HepG2 (cell line): ENCODE results near the gene MACROH2A1. TPM values are rescaled to one million over a fixed set of nuclear protein-coding genes. Genes with fewer than 3 reads are reported as not detected.

ENCODE experiments used
- ATAC-seq: fragments of 200-7000 bp; cut with Tn5 transposase; 3 replicates; pipeline ENCODE4 v1.9.1; 2020; ENCODE audit warnings: mild to moderate bottlenecking, moderate library complexity
- BruUV-seq: library from RNA; stranded (reverse); fragments of 400-500 nt; replicated peaks from 2 replicates; lab custom pipeline; 2021; lab: Mats Ljungman, UMichigan
- CTCF ChIA-PET: fragments of 300-600 bp; formaldehyde crosslinking; extraction: SDS; loops from one replicate; lab custom pipeline; 2021; ENCODE audit warnings: low total read pairs, inconsistent platforms, low intra/inter-chr PET ratio; lab: Yijun Ruan, JAX
- POLR2A ChIA-PET: fragments of 350-600 bp; sonication (Branson Sonifier 250); formaldehyde crosslinking; loops from one replicate; lab custom pipeline; 2020; ENCODE audit warnings: antibody characterized with exemption, inconsistent platforms; lab: Yijun Ruan, JAX
- DNase-seq: peaks from one replicate; pipeline ENCODE4 v3.0.0-alpha.2; 2015; ENCODE audit warnings: low spot score
- FAIRE-seq: peaks from 3 replicates; lab custom pipeline; 2011; peaks lifted over from hg19 to GRCh38; lab: Jason Lieb, UNC
- H2AFZ ChIP-seq: one replicate; pipeline ENCODE4 v1.6.1; 2011; ENCODE audit warnings: low read length, inconsistent platforms
- H3K27ac ChIP-seq: fragments of 300-600 bp; 3 replicates; pipeline ENCODE4 v1.8.0; 2011; ENCODE audit warnings: mixed run types, mild to moderate bottlenecking, mixed read lengths, low read length, inconsistent platforms; ENCODE audit not compliant: insufficient read depth; ENCODE audit errors: extremely low read length
- H3K27me3 ChIP-seq, 2 experiments: fragments of 200-600 bp in 1 of 2; 2 replicates in 1 of 2; 3 replicates in 1 of 2; pipeline versions ENCODE4 v1.6.0 to v1.8.0; 2011; ENCODE audit warnings: low read length in 2 of 2, mild to moderate bottlenecking in 2 of 2, moderate library complexity in 2 of 2, inconsistent platforms in 1 of 2; ENCODE audit not compliant: insufficient read depth in 2 of 2, control insufficient read depth in 1 of 2
- H3K36me3 ChIP-seq, 2 experiments: fragments of 200-600 bp in 1 of 2; replicated peaks in 1 of 2; 2 replicates in 1 of 2; 3 replicates in 1 of 2; pipeline versions ENCODE4 v1.5.1 to v1.8.0; 2011; ENCODE audit warnings: low read length in 2 of 2, inconsistent platforms in 1 of 2; ENCODE audit not compliant: insufficient read depth in 2 of 2, control insufficient read depth in 1 of 2
- H3K4me1 ChIP-seq: 2 replicates; pipeline ENCODE4 v1.5.1; 2012; ENCODE audit warnings: low read length, inconsistent platforms; ENCODE audit not compliant: insufficient read depth
- H3K4me2 ChIP-seq: 2 replicates; pipeline ENCODE4 v1.6.0; 2011; ENCODE audit warnings: low read depth, low read length, inconsistent platforms
- H3K4me3 ChIP-seq, 3 experiments: fragments of 200-600 bp in 1 of 3; sonication (generic), shearing (Covaris generic) in 1 of 3; replicated peaks in 1 of 3; 2 replicates each; pipeline ENCODE4 v1.5.1; 2011 to 2016; ENCODE audit warnings: low read length in 3 of 3, inconsistent platforms in 2 of 3, low read depth in 2 of 3, mild to moderate bottlenecking in 2 of 3, control low read depth in 1 of 3, mixed read lengths in 1 of 3; ENCODE audit not compliant: insufficient read depth in 1 of 3
- H3K79me2 ChIP-seq: one replicate; pipeline ENCODE4 v1.6.1; 2011; ENCODE audit warnings: low read length, inconsistent platforms; ENCODE audit not compliant: insufficient read depth
- H3K9ac ChIP-seq: 2 replicates; pipeline ENCODE4 v1.6.0; 2011; ENCODE audit warnings: mild to moderate bottlenecking, low read depth, low read length, inconsistent platforms; ENCODE audit not compliant: insufficient read depth
- H3K9me3 ChIP-seq: 2 replicates; pipeline ENCODE4 v1.5.1; 2012; ENCODE audit warnings: mild to moderate bottlenecking, low read length
- H4K20me1 ChIP-seq: 2 replicates; pipeline ENCODE4 v1.6.0; 2011; ENCODE audit warnings: inconsistent platforms, mild to moderate bottlenecking, low read length, moderate library complexity; ENCODE audit not compliant: insufficient read depth
- ATF5 ChIP-seq: sonication (generic); formaldehyde crosslinking; IDR thresholded peaks from 2 replicates; pipeline ENCODE4 v1.4.0; 2020; ENCODE audit warnings: mild to moderate bottlenecking, low read depth, missing genetic modification reagents
- CC2D1A ChIP-seq: sonication (generic); formaldehyde crosslinking; IDR thresholded peaks from 2 replicates; pipeline ENCODE4 v1.8.1; 2023; ENCODE audit warnings: mild to moderate bottlenecking, missing genetic modification reagents
- DDIT3 ChIP-seq: sonication (generic); formaldehyde crosslinking; IDR thresholded peaks from 2 replicates; pipeline ENCODE4 v1.4.0; 2020; ENCODE audit warnings: mild to moderate bottlenecking, missing genetic modification reagents
- DPF2 ChIP-seq: sonication (generic); formaldehyde crosslinking; IDR thresholded peaks from 2 replicates; pipeline ENCODE4 v1.4.0; 2020; ENCODE audit warnings: mild to moderate bottlenecking, low read depth, missing genetic modification reagents, borderline replicate concordance
- EP300 ChIP-seq, 3 experiments: sonication (generic) in 1 of 3; formaldehyde crosslinking in 1 of 3; IDR thresholded peaks; 2 replicates each; pipeline versions ENCODE4 v1.5.1 to v1.6.1; 2011 to 2020; ENCODE audit warnings: low read depth in 2 of 3, low read length in 2 of 3, borderline replicate concordance in 1 of 3, improper control_type of control experiment in 1 of 3, mild to moderate bottlenecking in 1 of 3, missing genetic modification reagents in 1 of 3, moderate library complexity in 1 of 3
- HNRNPH1 ChIP-seq: fragments of 200-400 bp; formaldehyde crosslinking; optimal IDR thresholded peaks from 2 replicates; pipeline ENCODE3; 2017; ENCODE audit warnings: mild to moderate bottlenecking, low read depth, low read length
- HOXA3 ChIP-seq: sonication (generic); formaldehyde crosslinking; IDR thresholded peaks from 2 replicates; pipeline ENCODE4 v1.5.0; 2020; ENCODE audit warnings: missing genetic modification reagents
- KDM1A ChIP-seq: IDR thresholded peaks from 2 replicates; pipeline ENCODE4 v1.6.1; 2016; ENCODE audit warnings: missing compliant biosample characterization
- MEF2D ChIP-seq: sonication (generic); formaldehyde crosslinking; IDR thresholded peaks from 2 replicates; pipeline ENCODE4 v1.5.1; 2020; ENCODE audit warnings: mild to moderate bottlenecking, missing genetic modification reagents
- MIXL1 ChIP-seq: IDR thresholded peaks from 2 replicates; pipeline ENCODE4 v1.6.1; 2016
- SIN3A ChIP-seq: IDR thresholded peaks from 2 replicates; pipeline ENCODE4 v1.6.1; 2011; ENCODE audit warnings: low read depth, mild to moderate bottlenecking, control low read depth, low read length, borderline replicate concordance
- SMAD9 ChIP-seq: sonication (generic); formaldehyde crosslinking; IDR thresholded peaks from 2 replicates; pipeline ENCODE4 v1.5.1; 2020; ENCODE audit warnings: mild to moderate bottlenecking, missing genetic modification reagents
- TEAD3 ChIP-seq: optimal IDR thresholded peaks from 2 replicates; pipeline ENCODE3; 2016; ENCODE audit warnings: borderline replicate concordance
- ZNF546 ChIP-seq: sonication (generic); formaldehyde crosslinking; conservative IDR thresholded peaks from 2 replicates; pipeline ENCODE4 v1.8.1; 2023; ENCODE audit warnings: mild to moderate bottlenecking, missing genetic modification reagents
- ZNF629 ChIP-seq: sonication (generic); formaldehyde crosslinking; conservative IDR thresholded peaks from 2 replicates; pipeline ENCODE4 v1.5.0; 2020; ENCODE audit warnings: missing genetic modification reagents
- ZNF672 ChIP-seq: sonication (generic); formaldehyde crosslinking; IDR thresholded peaks from 2 replicates; pipeline ENCODE4 v1.8.1; 2022; ENCODE audit warnings: missing genetic modification reagents
- ZNF724P ChIP-seq: sonication (generic); formaldehyde crosslinking; IDR thresholded peaks from 2 replicates; pipeline ENCODE4 v1.8.0; 2022; ENCODE audit warnings: missing genetic modification reagents, borderline replicate concordance
- WGBS: methylation state at CpG from one replicate; pipeline ENCODE4 v1.1.6; 2017; ENCODE audit warnings: low lambda C conversion rate; 5-methylcytosine and 5-hydroxymethylcytosine counted together
- in situ Hi-C: cut with HindIII; loops from 2 replicates; pipeline ENCODE4 v1.10.0; 2017; ENCODE audit warnings: low pct_unique_long_range_greater_than_20kb; ENCODE audit not compliant: extremely low pct_ligation_motif_present
- intact Hi-C: fragments of 100-400 bp; cut with micrococcal nuclease; formaldehyde crosslinking; loops from one replicate; pipeline ENCODE4 v1.10.0; 2022; ENCODE audit not compliant: unreplicated experiment
- polyA plus RNA-seq, 8 experiments: library from polyadenylated mRNA; depleted of rRNA in 3 of 8; stranded (reverse) in 7 of 8; unstranded in 1 of 8; fragments of >200 nt; fragmentation: Illumina TruSeq in 4 of 8; extraction: Trizol in 4 of 8; gene quantifications; 2 replicates each; pipeline versions ENCODE4 v1.2.1 to v1.2.3, GENCODE V29; 2011 to 2016; ENCODE audit warnings: low read depth in 4 of 8, missing spikeins in 1 of 8, mixed read lengths in 1 of 8; ENCODE audit not compliant: insufficient read depth in 1 of 8
- total RNA-seq, 5 experiments: library from RNA; depleted of rRNA; stranded (reverse); fragments of >200 nt; fragmentation: Illumina TruSeq; extraction: Trizol; gene quantifications; 2 replicates each; pipeline ENCODE4 v1.2.3, GENCODE V29; 2016; ENCODE audit warnings: low read depth in 1 of 5
- TF ChIP-seq, protein P1 (sequence below): IDR thresholded peaks from 2 replicates; pipeline ENCODE4 v1.6.1; 2016

The MACROH2A1 gene
- total and polyA plus RNA-seq, 2 of the 13 experiments (the other 11 are each of a cell fraction or from before 2014, with no cell fraction given): 69.1 to 158 TPM

DNA sequence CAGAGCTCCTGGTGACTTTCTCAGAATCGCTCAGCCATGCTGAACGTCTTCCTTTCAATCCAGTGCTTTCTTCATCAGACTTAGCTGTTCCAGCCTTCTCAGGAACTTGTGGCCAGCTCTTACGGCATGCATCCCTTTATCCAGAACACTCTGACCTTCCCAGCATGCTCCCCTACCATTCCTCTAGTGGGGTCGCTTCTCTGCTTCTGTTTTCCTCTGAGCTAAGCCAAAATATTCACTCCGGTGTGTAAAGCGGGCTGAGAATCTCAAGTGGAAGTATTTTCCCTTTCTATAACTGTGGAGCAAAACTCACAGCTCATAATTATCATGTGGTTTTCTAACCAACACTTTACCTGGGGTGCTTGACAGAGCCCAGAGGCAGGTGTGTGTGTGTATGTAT lies 41.9 kb upstream of the MACROH2A1 start:
- intact Hi-C loops: no loop called here
- no peak for ATAC-seq
- CTCF ChIA-PET: no interaction called here

DNA sequence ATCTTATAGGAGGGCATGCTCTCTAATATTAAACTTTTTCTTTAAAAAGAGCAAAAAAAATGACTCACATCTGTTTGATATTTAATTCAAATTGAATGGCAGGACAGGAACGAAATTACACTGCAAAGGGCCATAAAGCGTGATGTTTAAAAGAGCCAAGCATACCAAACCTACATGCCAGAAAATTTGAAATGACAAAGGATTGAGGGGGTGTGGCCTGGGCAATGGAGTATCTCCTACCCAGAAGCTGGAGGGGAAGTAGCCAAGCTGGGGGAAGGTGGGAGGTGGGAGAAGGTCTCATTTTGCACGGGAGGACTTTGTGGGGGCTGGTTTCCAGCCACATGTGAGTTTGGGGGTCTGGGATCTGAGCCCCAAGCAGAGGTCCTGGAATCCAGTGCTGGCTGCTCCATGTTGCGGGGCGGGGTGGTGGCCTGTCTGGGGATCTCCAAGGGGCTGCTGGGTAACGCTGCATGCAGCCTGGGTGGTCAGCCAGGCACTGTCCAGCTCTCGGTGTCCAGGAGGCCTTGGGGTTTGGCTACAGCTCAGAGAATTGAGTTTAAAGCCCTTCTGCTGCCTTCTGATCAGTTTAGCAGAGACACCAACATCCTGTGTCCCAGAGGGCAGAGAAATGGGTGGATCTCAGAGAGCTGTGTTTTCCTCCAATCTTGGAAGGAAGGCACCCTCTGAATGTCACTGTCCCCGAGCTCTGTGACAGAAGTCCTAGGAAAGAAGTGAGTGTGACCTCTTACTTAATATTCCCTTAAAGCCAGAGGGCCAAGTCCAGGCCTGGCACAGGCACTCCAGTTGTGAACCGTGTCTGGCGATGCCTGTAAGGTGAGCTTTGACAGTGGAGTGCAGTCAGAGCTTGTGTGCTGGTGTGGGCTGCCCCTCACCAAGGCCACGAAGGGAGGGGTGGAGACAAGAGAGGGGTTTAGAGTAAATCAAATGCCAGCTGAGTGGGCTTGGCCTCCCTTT lies 40.5 kb upstream of the MACROH2A1 start:
- Histone ChIP-seq H3K4me2 (no peak overlapping the region), H3K9me3 (no peaks in the 10 kb centered on the region), H3K79me2 (no peaks in the 10 kb centered on the region), H2AFZ (no peak overlapping the region), H3K9ac (no peak overlapping the region), H3K4me3 (no peak overlapping the region), H4K20me1 (no peaks in the 10 kb centered on the region), H3K36me3 (no peaks in the 10 kb centered on the region), H3K27me3 (peaks cover 3 to 47% of the 10 kb centered on the region in 2 experiments; a peak in 4 of 5 replicates), H3K27ac (no peak overlapping the region), H3K4me1 (peaks cover 38% of the 10 kb centered on the region)
- in situ Hi-C loops: no loop called here
- ChIA-PET POLR2A (no interaction called here), CTCF (no interaction called here)
- ATAC-seq (no peak), DNase-seq (no peak), FAIRE-seq (no peak)
- BruUV-seq: no TSS peak
- intact Hi-C loops: loop anchor here (10.0 kb wide), 1 partner anchor 115 kb away; no protein-coding TSS in a partner anchor
- 30% methylated on average over 7 of the region's 11 CpGs for WGBS
- TF ChIP-seq KDM1A (CRISPR knock-in tag) (no peak), DDIT3 (CRISPR knock-in tag) (no peak), ZNF546 (CRISPR knock-in tag) (no peak), ZNF672 (CRISPR knock-in tag) (no peak), ZNF724P (CRISPR knock-in tag) (no peak), ZNF629 (no peak), DPF2 (no peak), SMAD9 (CRISPR knock-in tag) (no peak), MIXL1 (CRISPR knock-in tag) (no peak), HNRNPH1 (no peak), CC2D1A (CRISPR knock-in tag) (no peak), ATF5 (CRISPR knock-in tag) (no peak), SIN3A (no peak), EP300 (IDR thresholded peaks at IDR 0.05; ENCODE audit: low read depth in 2 of 2, low read length in 2 of 2) (no peak), EP300 (CRISPR knock-in tag; IDR thresholded peaks at IDR 0.05; ENCODE audit: borderline replicate concordance) (no peak), TEAD3 (CRISPR knock-in tag) (no peak)
- TF ChIP-seq, protein P1, sequence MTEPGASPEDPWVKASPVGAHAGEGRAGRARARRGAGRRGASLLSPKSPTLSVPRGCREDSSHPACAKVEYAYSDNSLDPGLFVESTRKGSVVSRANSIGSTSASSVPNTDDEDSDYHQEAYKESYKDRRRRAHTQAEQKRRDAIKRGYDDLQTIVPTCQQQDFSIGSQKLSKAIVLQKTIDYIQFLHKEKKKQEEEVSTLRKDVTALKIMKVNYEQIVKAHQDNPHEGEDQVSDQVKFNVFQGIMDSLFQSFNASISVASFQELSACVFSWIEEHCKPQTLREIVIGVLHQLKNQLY: no peak

More for the DNA sequence above, 41.9 kb upstream of the MACROH2A1 start:
- POLR2A ChIA-PET: no interaction called here
- H3K27ac ChIP-seq: no peak overlapping the region
- in situ Hi-C loops: no loop called here
- H3K9ac ChIP-seq: no peak overlapping the region
- H2AFZ ChIP-seq: no peak overlapping the region
- H4K20me1 ChIP-seq: no peaks in the 10 kb centered on the region
- H3K4me3 ChIP-seq: no peak overlapping the region
- no peak for DNase-seq
- no TSS peak for BruUV-seq
- no peaks in the 10 kb centered on the region for H3K36me3 ChIP-seq
- no peak overlapping the region for H3K4me2 ChIP-seq
- no peaks in the 10 kb centered on the region for H3K79me2 ChIP-seq
- H3K4me1 ChIP-seq: peaks cover 24% of the 10 kb centered on the region
- no peak for TF ChIP-seq MEF2D (CRISPR knock-in tag)
- no peak for TF ChIP-seq HOXA3 (CRISPR knock-in tag)
- WGBS: 18% methylated on average over 6 of the region's 6 CpGs
- no peak for FAIRE-seq
- H3K9me3 ChIP-seq: no peaks in the 10 kb centered on the region
- peaks cover 3 to 59% of the 10 kb centered on the region in 2 experiments; a peak in 4 of 5 replicates for H3K27me3 ChIP-seq
